ENCODE results near the gene SRSF9.

SRSF9 gene

DNA sequence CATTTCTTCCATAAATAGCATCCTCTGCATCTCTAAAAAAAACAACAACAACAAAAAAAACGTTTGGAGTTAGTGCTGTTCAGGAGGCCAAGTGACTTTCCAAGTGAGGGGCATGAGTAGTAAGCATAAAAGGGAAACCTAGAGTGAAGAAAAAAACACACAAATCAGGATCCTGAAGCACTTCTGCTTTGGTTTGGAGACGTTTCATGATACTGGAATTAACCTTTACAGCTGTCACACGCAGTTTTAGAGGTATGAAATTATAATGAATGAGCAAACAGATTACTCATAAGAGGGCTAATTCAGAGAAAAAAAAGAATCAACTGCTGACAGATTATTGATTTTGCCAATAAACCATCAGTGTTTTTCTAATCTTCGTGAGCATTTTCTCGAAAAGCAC is 3.8 kb downstream of the SRSF9 start:
- no peak overlapping the region for H2BK15ac ChIP-seq (replicated peaks; ENCODE audit: low read depth)
- H3K36me3 ChIP-seq (ENCODE audit: control insufficient read depth, insufficient read depth, low read length): peaks cover 23% of the 10 kb centered on the region
- H3K79me2 ChIP-seq (ENCODE audit: control insufficient read depth, insufficient read depth, low read length): peaks cover 34% of the 10 kb centered on the region
- H4K8ac ChIP-seq (ENCODE audit: low read depth, low read length): no peak overlapping the region
- no peak overlapping the region for H3K23ac ChIP-seq (ENCODE audit: low read length)
- no CpG with 5 or more reads among the region's 5 CpGs for WGBS (ENCODE audit: extremely low coverage, insufficient coverage, low lambda C conversion rate)
- H4K5ac ChIP-seq (ENCODE audit: low read length): no peak overlapping the region
- DNase-seq: no peak
- peaks cover 13% of the 10 kb centered on the region for H3K79me1 ChIP-seq (ENCODE audit: low read length)
- H3K56ac ChIP-seq (ENCODE audit: low read length): no peak overlapping the region
- no peak overlapping the region for H2AK5ac ChIP-seq (ENCODE audit: low read length)
- H3K27ac ChIP-seq (ENCODE audit: low read depth, low read length): no peak overlapping the region
- no peak overlapping the region for H3K18ac ChIP-seq (ENCODE audit: low read length)
- H3K4me1 ChIP-seq (ENCODE audit: control insufficient read depth, low read depth, low read length): no peaks in the 10 kb centered on the region
- no peak overlapping the region for H3K4me3 ChIP-seq (ENCODE audit: low read length)
- H3K9ac ChIP-seq (ENCODE audit: low read length): no peak overlapping the region
- H2BK5ac ChIP-seq (ENCODE audit: low read length): no peak overlapping the region
- no peaks in the 10 kb centered on the region for H3K27me3 ChIP-seq (ENCODE audit: insufficient read depth, low read length, poor library complexity)
- no peak overlapping the region for H2BK120ac ChIP-seq (ENCODE audit: low read depth, low read length)
- no peak overlapping the region for H3K4me2 ChIP-seq (ENCODE audit: low read length)
- H3K4ac ChIP-seq (ENCODE audit: low read depth, low read length): no peak overlapping the region

- no peaks in the 10 kb centered on the region for H3K4me1 ChIP-seq (ENCODE audit: control insufficient read depth, low read depth, low read length)
- no peaks in the 10 kb centered on the region for H3K27me3 ChIP-seq (ENCODE audit: insufficient read depth, low read length, poor library complexity)
- no peak overlapping the region for H3K4me3 ChIP-seq (ENCODE audit: low read length)
- H3K36me3 ChIP-seq (ENCODE audit: control insufficient read depth, insufficient read depth, low read length): peaks cover 28% of the 10 kb centered on the region
- H3K56ac ChIP-seq (ENCODE audit: low read length): no peak overlapping the region
- peaks cover 13% of the 10 kb centered on the region for H3K79me1 ChIP-seq (ENCODE audit: low read length)
- no peak overlapping the region for H3K4ac ChIP-seq (ENCODE audit: low read depth, low read length)
- no peak overlapping the region for H4K5ac ChIP-seq (ENCODE audit: low read length)
- no peak overlapping the region for H2BK15ac ChIP-seq (replicated peaks; ENCODE audit: low read depth)
- no peak for DNase-seq
- WGBS (ENCODE audit: extremely low coverage, insufficient coverage, low lambda C conversion rate): no CpG with 5 or more reads among the region's 5 CpGs
- H4K8ac ChIP-seq (ENCODE audit: low read depth, low read length): no peak overlapping the region
- H2BK120ac ChIP-seq (ENCODE audit: low read depth, low read length): no peak overlapping the region
- no peak overlapping the region for H3K9ac ChIP-seq (ENCODE audit: low read length)
- H3K79me2 ChIP-seq (ENCODE audit: control insufficient read depth, insufficient read depth, low read length): peaks cover 29% of the 10 kb centered on the region
- H2BK5ac ChIP-seq (ENCODE audit: low read length): no peak overlapping the region
- H2AK5ac ChIP-seq (ENCODE audit: low read length): no peak overlapping the region
- H3K4me2 ChIP-seq (ENCODE audit: low read length): no peak overlapping the region
- H3K27ac ChIP-seq (ENCODE audit: low read depth, low read length): no peak overlapping the region
- H3K23ac ChIP-seq (ENCODE audit: low read length): no peak overlapping the region
- no peak overlapping the region for H3K18ac ChIP-seq (ENCODE audit: low read length)
Observed at GRCh38 chr12:120463712-120464111, 5.8 kb downstream of the SRSF9 start.

- H4K8ac ChIP-seq (ENCODE audit: low read depth, low read length): no peak overlapping the region
- H3K36me3 ChIP-seq (ENCODE audit: control insufficient read depth, insufficient read depth, low read length): peaks cover 30% of the 10 kb centered on the region
- no peak overlapping the region for H2AK5ac ChIP-seq (ENCODE audit: low read length)
- no peak overlapping the region for H3K18ac ChIP-seq (ENCODE audit: low read length)
- H4K5ac ChIP-seq (ENCODE audit: low read length): no peak overlapping the region
- no peak overlapping the region for H3K4ac ChIP-seq (ENCODE audit: low read depth, low read length)
- WGBS (ENCODE audit: extremely low coverage, insufficient coverage, low lambda C conversion rate): no CpG with 5 or more reads among the region's 3 CpGs
- H3K27ac ChIP-seq (ENCODE audit: low read depth, low read length): no peak overlapping the region
- peaks cover 16% of the 10 kb centered on the region for H3K79me2 ChIP-seq (ENCODE audit: control insufficient read depth, insufficient read depth, low read length)
- no peak overlapping the region for H3K56ac ChIP-seq (ENCODE audit: low read length)
- peaks cover 13% of the 10 kb centered on the region for H3K79me1 ChIP-seq (ENCODE audit: low read length)
- no peak overlapping the region for H2BK5ac ChIP-seq (ENCODE audit: low read length)
- no peak overlapping the region for H3K4me3 ChIP-seq (ENCODE audit: low read length)
- H3K23ac ChIP-seq (ENCODE audit: low read length): no peak overlapping the region
- no peak overlapping the region for H3K9ac ChIP-seq (ENCODE audit: low read length)
- H2BK120ac ChIP-seq (ENCODE audit: low read depth, low read length): no peak overlapping the region
- no peaks in the 10 kb centered on the region for H3K4me1 ChIP-seq (ENCODE audit: control insufficient read depth, low read depth, low read length)
- no peak overlapping the region for H2BK15ac ChIP-seq (replicated peaks; ENCODE audit: low read depth)
- DNase-seq: no peak
- H3K4me2 ChIP-seq (ENCODE audit: low read length): no peak overlapping the region
- no peaks in the 10 kb centered on the region for H3K27me3 ChIP-seq (ENCODE audit: insufficient read depth, low read length, poor library complexity)
Observed at GRCh38 chr12:120462099-120462640, 7.4 kb downstream of the SRSF9 start.

- Histone ChIP-seq H3K4me3 (ENCODE audit: low read length) (no peak overlapping the region), H4K5ac (ENCODE audit: low read length) (no peak overlapping the region), H3K4me2 (ENCODE audit: low read length) (no peak overlapping the region), H3K79me1 (ENCODE audit: low read length) (peaks cover 7% of the 10 kb centered on the region), H2BK15ac (replicated peaks; ENCODE audit: low read depth) (no peak overlapping the region), H2AK5ac (ENCODE audit: low read length) (no peak overlapping the region), H3K56ac (ENCODE audit: low read length) (no peak overlapping the region), H3K36me3 (ENCODE audit: control insufficient read depth, insufficient read depth, low read length) (peaks cover 30% of the 10 kb centered on the region), H2BK5ac (ENCODE audit: low read length) (no peak overlapping the region), H3K18ac (ENCODE audit: low read length) (no peak overlapping the region), H3K9ac (ENCODE audit: low read length) (no peak overlapping the region), H3K79me2 (ENCODE audit: control insufficient read depth, insufficient read depth, low read length) (no peaks in the 10 kb centered on the region), H3K23ac (ENCODE audit: low read length) (no peak overlapping the region), H4K8ac (ENCODE audit: low read depth, low read length) (no peak overlapping the region), H3K4me1 (ENCODE audit: control insufficient read depth, low read depth, low read length) (no peaks in the 10 kb centered on the region), H2BK120ac (ENCODE audit: low read depth, low read length) (no peak overlapping the region), H3K4ac (ENCODE audit: low read depth, low read length) (no peak overlapping the region), H3K27ac (ENCODE audit: low read depth, low read length) (no peak overlapping the region), H3K27me3 (ENCODE audit: insufficient read depth, low read length, poor library complexity) (no peaks in the 10 kb centered on the region)
- DNase-seq: no peak
- WGBS (ENCODE audit: extremely low coverage, insufficient coverage, low lambda C conversion rate): no CpG with 5 or more reads among the region's 3 CpGs
Observed at GRCh38 chr12:120460157-120460556, 9.4 kb downstream of the SRSF9 start.

DNA sequence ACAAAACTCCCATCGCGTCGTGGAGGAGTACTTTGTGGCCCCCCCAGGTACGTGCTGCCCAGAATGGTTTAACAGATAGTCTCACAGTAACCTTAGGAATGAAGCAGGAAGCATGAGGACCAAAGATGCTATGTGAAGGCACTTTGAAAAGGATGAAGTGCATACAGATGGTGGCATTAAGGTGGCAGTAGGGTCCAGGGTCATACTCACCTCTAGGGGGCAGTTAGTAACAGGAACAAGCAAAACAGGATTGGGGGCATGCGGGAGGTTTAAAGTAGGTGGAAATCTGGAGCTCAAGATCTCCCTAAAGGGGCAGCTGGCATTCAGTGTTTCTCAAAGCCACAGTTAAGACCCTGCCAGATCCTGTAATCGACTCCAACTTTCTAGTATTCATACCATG is 12.4 kb downstream of the SRSF9 start:
- Histone ChIP-seq H3K4me2 (ENCODE audit: low read length) (no peak overlapping the region), H3K9ac (ENCODE audit: low read length) (no peak overlapping the region), H4K8ac (ENCODE audit: low read depth, low read length) (no peak overlapping the region), H2AK5ac (ENCODE audit: low read length) (no peak overlapping the region), H3K79me2 (ENCODE audit: control insufficient read depth, insufficient read depth, low read length) (no peaks in the 10 kb centered on the region), H3K36me3 (ENCODE audit: control insufficient read depth, insufficient read depth, low read length) (peaks cover 12% of the 10 kb centered on the region), H3K56ac (ENCODE audit: low read length) (no peak overlapping the region), H3K27ac (ENCODE audit: low read depth, low read length) (no peak overlapping the region), H3K4me3 (ENCODE audit: low read length) (no peak overlapping the region), H2BK120ac (ENCODE audit: low read depth, low read length) (no peak overlapping the region), H3K4ac (ENCODE audit: low read depth, low read length) (no peak overlapping the region), H3K23ac (ENCODE audit: low read length) (no peak overlapping the region), H3K79me1 (ENCODE audit: low read length) (no peaks in the 10 kb centered on the region), H3K27me3 (ENCODE audit: insufficient read depth, low read length, poor library complexity) (no peaks in the 10 kb centered on the region), H2BK15ac (replicated peaks; ENCODE audit: low read depth) (no peak overlapping the region), H4K5ac (ENCODE audit: low read length) (no peak overlapping the region), H3K4me1 (ENCODE audit: control insufficient read depth, low read depth, low read length) (no peaks in the 10 kb centered on the region), H3K18ac (ENCODE audit: low read length) (no peak overlapping the region), H2BK5ac (ENCODE audit: low read length) (no peak overlapping the region)
- WGBS (ENCODE audit: extremely low coverage, insufficient coverage, low lambda C conversion rate): no CpG with 5 or more reads among the region's 6 CpGs
- peak; percentile 76 for DNase-seq

DNA sequence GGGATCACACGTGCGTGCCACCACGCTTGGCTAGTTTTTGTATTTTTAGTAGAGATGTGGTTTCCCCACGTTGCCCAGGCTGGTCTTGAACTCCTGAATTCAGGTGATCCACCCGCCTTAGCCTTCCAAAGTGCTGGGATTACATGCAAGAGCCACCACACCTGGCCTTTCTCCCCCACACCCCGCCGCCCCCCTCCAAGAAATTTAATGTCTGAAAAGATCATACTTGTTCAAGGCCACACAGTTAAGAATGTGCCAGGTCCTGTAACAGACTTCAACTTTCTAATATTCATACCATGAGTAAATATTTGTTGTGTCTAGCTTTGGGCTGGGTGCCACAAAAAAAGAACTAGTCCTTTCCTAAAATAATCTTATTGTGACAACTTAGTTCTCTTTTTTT is 14.2 kb downstream of the SRSF9 start:
- no peak overlapping the region for H2BK5ac ChIP-seq (ENCODE audit: low read length)
- H2BK15ac ChIP-seq (replicated peaks; ENCODE audit: low read depth): no peak overlapping the region
- no peak overlapping the region for H3K56ac ChIP-seq (ENCODE audit: low read length)
- H3K79me1 ChIP-seq (ENCODE audit: low read length): no peaks in the 10 kb centered on the region
- no CpG with 5 or more reads among the region's 7 CpGs for WGBS (ENCODE audit: extremely low coverage, insufficient coverage, low lambda C conversion rate)
- no peak overlapping the region for H4K8ac ChIP-seq (ENCODE audit: low read depth, low read length)
- no peak overlapping the region for H3K27ac ChIP-seq (ENCODE audit: low read depth, low read length)
- H3K4ac ChIP-seq (ENCODE audit: low read depth, low read length): no peak overlapping the region
- no peak overlapping the region for H3K4me2 ChIP-seq (ENCODE audit: low read length)
- H3K79me2 ChIP-seq (ENCODE audit: control insufficient read depth, insufficient read depth, low read length): no peaks in the 10 kb centered on the region
- H3K9ac ChIP-seq (ENCODE audit: low read length): no peak overlapping the region
- H3K4me3 ChIP-seq (ENCODE audit: low read length): no peak overlapping the region
- H3K23ac ChIP-seq (ENCODE audit: low read length): no peak overlapping the region
- H3K4me1 ChIP-seq (ENCODE audit: control insufficient read depth, low read depth, low read length): no peaks in the 10 kb centered on the region
- no peak overlapping the region for H4K5ac ChIP-seq (ENCODE audit: low read length)
- H3K36me3 ChIP-seq (ENCODE audit: control insufficient read depth, insufficient read depth, low read length): peaks cover 8% of the 10 kb centered on the region
- no peak overlapping the region for H2AK5ac ChIP-seq (ENCODE audit: low read length)
- no peak overlapping the region for H2BK120ac ChIP-seq (ENCODE audit: low read depth, low read length)
- H3K18ac ChIP-seq (ENCODE audit: low read length): no peak overlapping the region
- H3K27me3 ChIP-seq (ENCODE audit: insufficient read depth, low read length, poor library complexity): no peaks in the 10 kb centered on the region
- no peak for DNase-seq

All from mesendoderm (in vitro differentiated cells).